GM19351 (cell line): ENCODE results near the gene CX3CL1.

ENCODE experiments used
- ATAC-seq: cut with Tn5 transposase; IDR thresholded peaks from one replicate; pipeline ENCODE4 v1.9.1; 2021; ENCODE audit warnings: mild to moderate bottlenecking, moderate library complexity; ENCODE audit not compliant: unreplicated experiment

Gene CX3CL1

GRCh38 chr16:57432989-57433388, 60.7 kb downstream of the CX3CL1 start:
- ATAC-seq, result no peak

GRCh38 chr16:57434003-57434402, 61.7 kb downstream of the CX3CL1 start:
- ATAC-seq, result no peak
